GM18505 (cell line): ENCODE data around the gene GNA12.

Experiments
- ATAC-seq: cut with Tn5 transposase; IDR thresholded peaks from one replicate; pipeline ENCODE4 v1.9.1; 2021; ENCODE audit not compliant: unreplicated experiment
- POLR2A ChIP-seq: IDR thresholded peaks from 4 replicates; pipeline ENCODE4 v1.6.1; 2011; ENCODE audit warnings: borderline replicate concordance; ENCODE audit not compliant: insufficient read depth, insufficient read length; ENCODE audit errors: extremely low read depth

Gene GNA12

GRCh38 chr7:2824026-2824677 is 20.0 kb downstream of the GNA12 start:
- no peak for ATAC-seq
- no peak for TF ChIP-seq POLR2A

- no peak for TF ChIP-seq POLR2A
- ATAC-seq, result no peak
These were observed 21.0 kb downstream of the GNA12 start for GRCh38 chr7:2823130-2823529.

- TF ChIP-seq POLR2A, result no peak
- no peak for ATAC-seq
These were observed 22.1 kb downstream of the GNA12 start for GRCh38 chr7:2821842-2822507.

- no peak for ATAC-seq
- no peak for TF ChIP-seq POLR2A
These were observed 22.8 kb downstream of the GNA12 start for GRCh38 chr7:2821161-2821841.

GRCh38 chr7:2820508-2820934 is 23.6 kb downstream of the GNA12 start:
- ATAC-seq, result no peak
- TF ChIP-seq POLR2A, result no peak

GRCh38 chr7:2819954-2820397 is 24.1 kb downstream of the GNA12 start:
- no peak for TF ChIP-seq POLR2A
- ATAC-seq, result no peak

GRCh38 chr7:2819161-2819953 is 24.8 kb downstream of the GNA12 start:
- no peak for ATAC-seq

GRCh38 chr7:2818653-2819052 is 25.5 kb downstream of the GNA12 start:
- no peak for TF ChIP-seq POLR2A
- no peak for ATAC-seq

More at GRCh38 chr7:2819161-2819953, 24.8 kb downstream of the GNA12 start:
- no peak for TF ChIP-seq POLR2A

GRCh38 chr7:2818121-2818520 is 26.0 kb downstream of the GNA12 start:
- ATAC-seq, result no peak
- TF ChIP-seq POLR2A, result no peak

- TF ChIP-seq POLR2A, result no peak
- ATAC-seq, result no peak
These were observed 26.7 kb downstream of the GNA12 start for GRCh38 chr7:2817456-2817855.

GRCh38 chr7:2815875-2816245 is 28.2 kb downstream of the GNA12 start:
- ATAC-seq, result no peak
- TF ChIP-seq POLR2A, result no peak

- ATAC-seq, result no peak
- no peak for TF ChIP-seq POLR2A
These were observed 28.9 kb downstream of the GNA12 start for GRCh38 chr7:2814946-2815874.

GRCh38 chr7:2814186-2814945 is 29.7 kb downstream of the GNA12 start:
- no peak for TF ChIP-seq POLR2A
- no peak for ATAC-seq
